Measurements from ENCODE around the gene HIGD1B. TPM values are rescaled to one million over a fixed set of nuclear protein-coding genes. Genes with fewer than 3 reads are reported as not detected.

The HIGD1B gene
- total and polyA plus RNA-seq, 9 of the 15 experiments (the other 6 are each of a cell fraction or from before 2014, with no cell fraction given) = not detected

GRCh38 chr17:44892250-44892649 is 44.6 kb downstream of the HIGD1B start (continued):
- TF ChIP-seq ZNF639 (CRISPR knock-in tag; conservative IDR thresholded peaks at IDR 0.05 in 1 of 2, IDR thresholded peaks at IDR 0.05 in 1 of 2) = no peak
- no peak for TF ChIP-seq ZBED1 (IDR thresholded peaks at IDR 0.05)
- TF ChIP-seq GTF2A2 (tag; IDR thresholded peaks at IDR 0.05) = no peak
- TF ChIP-seq KAT7 (CRISPR knock-in tag; IDR thresholded peaks at IDR 0.05; ENCODE audit: borderline replicate concordance) = no peak
- TF ChIP-seq CUX1 (CRISPR knock-in tag; IDR thresholded peaks at IDR 0.05) = no peak
- no peak for TF ChIP-seq JUNB (CRISPR knock-in tag; conservative IDR thresholded peaks at IDR 0.05)

All from K562 (cell line).